Endometrial microvascular endothelial cells (primary cell): ENCODE data around the gene PAQR8. TPM values are rescaled to one million over a fixed set of nuclear protein-coding genes. Genes with fewer than 3 reads are reported as not detected.
"Not testable (repeated sequence)": the region's sequence is repeated elsewhere in the genome, so short reads cannot be mapped to it uniquely, and the experiment has no call there.

Source experiments
- in situ Hi-C: cut with HindIII; loops from 2 replicates; pipeline ENCODE4 v1.10.0; 2017; ENCODE audit warnings: low sequenced_read_pairs, low pct_unique_long_range_greater_than_20kb; ENCODE audit errors: inconsistent ontology term
- total RNA-seq: library from RNA; depleted of rRNA; stranded (reverse); fragments of >200 nt; gene quantifications from one replicate; pipeline ENCODE4 v1.2.3, GENCODE V29; 2015; ENCODE audit errors: inconsistent ontology term

The PAQR8 gene
- total RNA-seq, 1 donor from 2014 or later: 19.0 TPM

DNA sequence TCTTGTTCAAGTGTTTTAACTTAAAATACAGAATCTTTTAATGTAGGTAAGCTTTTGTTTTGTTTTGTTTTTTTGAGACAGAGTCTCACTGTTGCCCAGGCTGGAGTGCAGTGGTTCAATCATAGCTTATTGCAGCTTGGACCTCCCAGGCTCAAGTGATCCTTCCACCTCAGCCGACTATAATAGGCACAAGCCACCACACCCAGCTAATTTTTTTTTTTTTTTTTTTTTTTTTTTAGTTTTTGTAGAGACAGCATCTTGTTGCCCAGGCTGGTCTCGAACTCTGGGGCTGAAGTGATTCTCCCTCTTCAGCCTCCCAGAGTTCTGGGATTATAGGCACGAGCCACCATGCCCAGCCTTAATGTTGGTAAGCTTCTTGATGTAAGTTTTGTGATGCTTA lies 61.5 kb downstream of the PAQR8 start:
- in situ Hi-C loops: loop anchor here (10.0 kb wide), 1 partner anchor 151 kb away; the partner anchor contains the start of gene TRAM2

DNA sequence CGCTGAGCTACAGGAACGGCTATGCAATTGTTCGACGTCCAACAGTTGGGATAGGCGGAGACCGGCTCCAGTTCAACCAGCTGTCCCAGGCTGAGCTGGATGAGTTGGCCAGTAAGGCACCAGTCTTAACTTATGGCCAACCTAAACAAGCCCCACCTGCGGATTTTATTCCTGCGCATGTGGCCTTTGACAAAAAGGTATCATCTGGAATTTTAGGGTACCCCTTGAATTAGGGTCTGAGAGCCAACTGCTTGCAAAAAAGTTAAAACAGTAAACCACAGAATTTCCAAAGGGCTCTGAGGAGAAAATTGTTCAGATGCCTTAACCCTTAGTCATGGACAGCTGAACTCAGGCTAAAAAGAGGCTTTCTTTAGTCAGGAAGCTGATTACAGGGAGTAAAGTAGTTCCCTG lies 62.0 kb downstream of the PAQR8 start:
- in situ Hi-C loops: loop anchor here (10.0 kb wide), 1 partner anchor 151 kb away; the partner anchor contains the start of gene TRAM2

DNA sequence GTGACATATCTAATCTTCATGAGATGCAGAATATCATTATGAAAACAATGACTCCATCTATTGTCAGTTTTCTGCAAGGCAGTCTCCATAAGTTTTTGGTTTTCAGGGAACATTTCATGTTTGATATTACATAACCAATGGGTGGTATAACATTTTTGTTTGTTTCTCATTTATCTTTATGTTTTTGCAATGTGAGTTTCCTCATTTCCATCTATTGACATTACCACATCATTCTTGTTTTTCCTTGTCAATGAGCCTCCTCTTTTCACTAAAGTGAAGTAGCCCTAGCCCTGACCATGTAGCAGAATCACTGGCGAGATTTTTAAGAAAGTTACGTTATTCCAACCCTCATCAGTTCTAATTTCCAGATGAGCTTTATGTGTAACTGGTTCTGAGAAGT lies 62.6 kb downstream of the PAQR8 start:
- in situ Hi-C loops: loop anchor here (10.0 kb wide), 1 partner anchor 150 kb away; the partner anchor contains the start of gene TRAM2

DNA sequence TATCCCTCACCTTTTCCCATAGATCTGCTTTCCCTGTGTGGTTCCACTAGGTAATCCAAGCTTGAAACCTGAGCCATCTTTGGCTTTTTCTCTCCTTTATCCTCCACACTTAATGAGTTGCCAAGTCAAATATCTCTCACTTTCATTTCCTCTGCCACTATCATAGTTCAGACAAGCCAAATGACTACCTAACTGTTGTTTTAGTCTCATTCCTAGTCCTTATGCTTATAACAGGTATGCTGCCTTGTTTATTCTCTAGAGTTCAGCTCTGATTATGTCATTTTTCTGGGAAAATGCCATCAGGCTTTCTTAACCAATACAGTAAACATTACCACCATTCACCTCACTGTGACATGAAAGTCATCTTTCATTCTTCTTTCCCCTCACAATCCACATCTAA lies 64.7 kb downstream of the PAQR8 start:
- in situ Hi-C loops: loop anchor here (10.0 kb wide), 1 partner anchor 148 kb away; the partner anchor contains the start of gene TRAM2

DNA sequence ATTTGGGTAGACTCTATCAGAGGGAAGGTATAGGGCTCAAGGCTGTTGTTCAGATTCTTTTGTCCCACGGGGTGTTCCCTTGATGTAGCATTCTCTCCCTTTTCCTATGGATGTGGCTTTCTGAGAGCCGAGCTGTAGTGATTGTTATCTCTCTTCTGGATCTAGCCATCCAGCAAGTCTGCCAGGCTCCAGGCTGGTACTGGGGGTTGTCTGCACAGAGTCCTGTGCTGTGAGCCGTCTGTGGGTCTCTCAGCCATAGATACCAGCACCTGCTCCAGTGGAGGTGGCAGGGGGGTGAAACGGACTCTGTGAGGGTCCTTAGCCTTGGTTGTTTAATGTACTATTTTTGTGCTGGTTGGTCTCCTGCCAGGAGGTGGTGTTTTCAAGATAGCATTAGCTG lies 71.3 kb downstream of the PAQR8 start:
- in situ Hi-C loops: not testable (repeated sequence)

DNA sequence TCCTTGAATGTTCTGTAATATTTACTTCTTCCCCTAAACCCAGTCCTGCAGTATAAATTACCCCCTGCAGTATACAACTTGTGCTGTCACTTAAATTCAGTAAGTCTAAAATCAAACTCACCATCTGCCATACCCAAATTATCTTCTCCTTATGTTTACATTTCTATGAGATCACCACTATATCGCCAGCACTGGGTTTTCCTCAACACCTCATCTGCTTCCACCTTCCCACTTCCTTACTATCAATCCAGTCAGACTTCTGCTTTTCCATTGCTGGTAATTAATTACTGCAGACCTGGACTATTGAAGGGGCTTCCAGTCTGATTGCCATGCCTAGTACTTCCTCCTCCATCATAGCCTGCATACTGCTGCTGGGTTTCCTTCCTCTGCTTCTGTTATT lies 73.4 kb downstream of the PAQR8 start:
- in situ Hi-C loops: no loop called here

DNA sequence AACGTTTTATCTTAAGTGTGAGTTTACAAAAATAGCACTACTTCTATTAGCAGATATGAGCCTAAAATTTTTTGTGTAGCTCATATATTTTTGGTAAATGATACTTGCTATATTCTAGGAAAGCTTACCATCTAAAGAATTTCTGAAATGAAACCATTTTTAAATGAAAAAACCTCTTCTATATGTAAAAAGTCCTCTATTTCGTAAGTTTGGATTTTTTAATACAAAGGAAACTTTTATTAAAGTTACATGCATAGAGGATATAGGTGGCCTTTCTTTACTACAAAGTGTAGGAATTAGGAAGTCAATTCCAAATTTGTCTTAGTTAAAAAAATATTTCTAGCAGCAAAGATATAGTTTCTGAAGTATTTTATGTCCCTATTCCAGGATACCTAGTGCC lies 77.0 kb downstream of the PAQR8 start:
- in situ Hi-C loops: no loop called here

DNA sequence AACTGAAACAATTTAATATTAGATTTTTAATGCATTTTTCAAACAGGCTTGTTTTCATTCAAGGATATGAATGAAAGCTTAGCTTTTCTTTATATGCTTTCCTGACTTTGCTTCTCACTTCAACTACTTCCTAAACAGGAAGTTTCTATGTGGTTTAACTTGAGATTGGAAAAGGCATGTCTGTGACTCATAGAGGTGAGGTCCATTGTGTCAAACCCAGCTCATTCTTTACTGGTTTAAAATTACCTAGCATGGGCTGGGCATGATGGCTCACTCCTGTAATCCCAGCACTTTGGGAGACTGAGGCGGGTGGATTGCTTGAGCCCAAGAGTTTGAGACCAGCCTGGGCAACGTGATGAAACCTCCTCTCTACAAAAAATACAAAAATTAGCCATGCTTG lies 92.6 kb downstream of the PAQR8 start:
- in situ Hi-C loops: no loop called here

DNA sequence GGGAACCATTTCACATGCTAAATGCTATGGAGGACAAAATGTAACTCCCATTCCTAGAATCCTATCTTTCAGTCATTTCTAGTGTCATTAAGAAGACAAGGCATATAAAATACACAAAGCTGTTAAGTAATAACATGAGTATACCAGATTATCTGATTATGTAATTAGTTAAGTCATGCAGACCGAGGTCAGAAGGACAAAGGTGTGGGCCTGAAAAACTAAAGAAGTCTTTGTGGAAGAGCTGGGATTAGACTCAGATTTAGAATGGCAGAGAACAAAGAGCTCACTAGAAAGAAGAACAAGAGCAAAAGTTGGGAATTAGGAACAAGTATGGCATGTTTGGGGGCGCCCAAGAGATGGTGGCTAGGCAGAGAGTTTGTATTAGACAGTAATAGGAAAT lies 95.1 kb downstream of the PAQR8 start:
- in situ Hi-C loops: no loop called here

Other genes starting within 250 kb of the PAQR8 start
- not detected for gene IL17A, start 175.8 kb upstream of the PAQR8 start, total RNA-seq
- gene IL17F, start 117.7 kb upstream of the PAQR8 start, total RNA-seq: not detected
- 147 TPM for gene MCM3, start 77.4 kb upstream of the PAQR8 start, total RNA-seq
- 24.4 TPM for gene EFHC1, start 58.2 kb downstream of the PAQR8 start, total RNA-seq
- gene TRAM2, start 214.9 kb downstream of the PAQR8 start, total RNA-seq: 107 TPM